Kidney glomerular epithelial cell (primary cell): ENCODE results near the gene VIPR2.
"Not testable (repeated sequence)": the region's sequence is repeated elsewhere in the genome, so short reads cannot be mapped to it uniquely, and the experiment has no call there.

Source experiments
- DNase-seq: peaks from one replicate; lab custom pipeline; 2025; lab: John Stamatoyannopoulos, UW

The VIPR2 gene

GRCh38 chr7:158985583-158985982, 159.1 kb downstream of the VIPR2 start:
- DNase-seq, result no peak

DNA sequence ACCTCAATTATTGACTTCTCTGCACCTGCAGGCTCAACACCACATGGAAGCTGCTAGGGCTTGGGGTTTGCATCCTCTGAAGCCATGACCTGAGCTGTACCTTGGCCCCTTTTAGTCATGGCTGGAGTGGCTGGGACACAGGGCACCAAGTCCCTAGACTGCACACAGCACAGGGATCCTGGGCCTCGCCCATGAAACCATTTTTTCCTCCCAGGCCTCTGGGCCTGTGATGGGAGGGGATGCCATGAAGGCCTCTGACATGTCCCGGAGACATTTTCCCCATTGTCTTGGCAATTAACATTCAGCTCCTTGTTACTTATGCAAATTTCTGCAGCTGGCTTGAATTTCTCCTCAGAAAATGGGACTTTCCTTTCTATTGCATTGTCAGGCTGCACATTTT, 160.7 kb downstream of the VIPR2 start:
- DNase-seq, result not testable (repeated sequence)

DNA sequence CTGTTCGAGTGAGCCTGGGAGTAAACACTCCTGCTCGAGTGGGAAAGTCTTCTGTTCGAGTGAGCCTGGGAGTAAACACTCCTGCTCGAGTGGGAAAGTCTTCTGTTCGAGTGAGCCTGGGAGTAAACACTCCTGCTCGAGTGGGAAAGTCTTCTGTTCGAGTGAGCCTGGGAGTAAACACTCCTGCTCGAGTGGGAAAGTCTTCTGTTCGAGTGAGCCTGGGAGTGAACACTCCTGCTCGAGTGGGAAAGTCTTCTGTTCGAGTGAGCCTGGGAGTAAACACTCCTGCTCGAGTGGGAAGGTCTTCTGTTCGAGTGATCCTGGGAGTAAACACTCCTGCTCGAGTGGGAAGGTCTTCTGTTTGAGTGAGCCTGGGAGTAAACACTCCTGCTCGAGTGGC, 162.6 kb downstream of the VIPR2 start:
- not testable (repeated sequence) for DNase-seq

DNA sequence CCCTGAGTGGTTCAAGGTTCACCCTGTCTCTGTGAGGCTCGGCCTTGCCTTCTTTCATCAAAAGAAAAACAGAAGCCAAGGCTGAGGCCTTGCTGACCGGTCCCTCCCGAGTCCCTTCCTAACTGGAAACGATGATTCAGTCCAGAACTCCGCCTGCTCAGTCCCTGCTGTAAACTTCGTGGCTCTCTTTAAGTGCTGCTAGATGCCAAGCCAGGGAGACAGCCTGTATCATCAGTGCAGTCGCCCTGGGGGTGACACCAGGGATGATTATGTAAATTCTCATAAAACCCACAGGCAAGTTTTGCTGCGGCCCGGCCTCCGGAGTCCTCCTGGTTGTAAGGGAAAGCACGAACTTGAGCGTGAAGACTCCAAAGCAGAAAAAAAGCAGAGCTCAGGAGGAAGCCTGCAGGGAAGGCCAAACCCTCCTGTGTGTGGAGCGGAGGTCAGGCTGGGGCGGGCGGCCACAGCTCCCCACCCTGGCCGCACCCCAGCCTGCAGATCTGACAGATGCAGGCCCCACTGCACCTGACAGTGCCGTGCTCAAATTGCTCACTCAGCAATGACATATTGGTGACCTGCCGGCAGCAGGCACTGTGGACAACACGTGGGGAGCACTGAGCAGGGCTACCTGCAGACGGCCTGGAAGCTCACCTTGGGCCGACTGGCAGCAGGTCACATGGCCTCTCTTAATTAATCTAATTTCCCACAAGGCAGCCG, 164.9 kb downstream of the VIPR2 start:
- no peak for DNase-seq

DNA sequence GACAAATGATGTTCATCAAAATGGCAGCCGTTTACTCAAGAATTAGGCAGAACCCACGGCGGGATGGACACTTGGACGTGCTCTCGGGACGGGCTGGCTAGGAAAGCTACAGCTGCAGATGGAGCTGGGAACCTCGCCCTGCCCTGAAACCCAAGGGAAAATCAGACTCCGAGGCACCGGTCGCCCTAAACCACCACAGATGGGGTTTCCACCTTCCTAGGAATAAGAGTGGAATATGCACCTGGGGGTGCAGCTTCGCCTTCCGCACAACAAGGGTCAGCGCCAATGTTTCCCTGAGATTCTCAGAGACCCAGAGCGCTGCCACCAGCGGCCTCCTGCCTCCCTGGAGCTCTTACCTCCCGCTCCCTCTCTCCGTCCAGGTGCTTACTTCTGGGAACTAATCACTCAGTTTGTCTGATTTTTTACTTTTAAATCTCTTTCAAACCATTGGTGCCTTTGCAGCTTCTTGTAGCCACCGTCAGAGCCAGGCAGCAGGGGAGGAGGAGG, 165.6 kb downstream of the VIPR2 start:
- DNase-seq, result no peak
